Tibial artery (tissue), 4 donors: ENCODE data around the gene WEE1.
A peak's percentile ranks its signal among the peaks of the same experiment; 100 is the strongest.

ENCODE experiments used
- DNase-seq, 2 donors: peaks; one replicate each; pipeline ENCODE4 v3.0.0-alpha.2; 2019
- H3K27ac ChIP-seq, 2 donors: fragments of 200-600 bp; sonication (generic) in 1 of 2; 1 replicate in 1 of 2; 2 replicates in 1 of 2; pipeline ENCODE4 v1.5.1; 2018 to 2019; ENCODE audit warnings: mild to moderate bottlenecking in 1 of 2
- H3K27me3 ChIP-seq, 2 donors: fragments of 200-600 bp; sonication (generic) in 1 of 2; one replicate each; pipeline versions ENCODE4 v1.5.1 to v1.6.0; 2016 to 2019
- H3K36me3 ChIP-seq, 3 donors: fragments of 200-600 bp; sonication (generic) in 2 of 3; one replicate each; pipeline ENCODE4 v1.5.1; 2016 to 2019; ENCODE audit warnings: mild to moderate bottlenecking in 2 of 3
- H3K4me1 ChIP-seq, 4 donors: fragments of 200-600 bp; sonication (generic) in 2 of 4; 1 replicate in 3 of 4; 2 replicates in 1 of 4; pipeline ENCODE4 v1.5.1; 2016 to 2019
- H3K4me3 ChIP-seq, 2 donors: fragments of 200-600 bp; sonication (generic) in 1 of 2; 1 replicate in 1 of 2; 2 replicates in 1 of 2; pipeline ENCODE4 v1.5.1; 2018 to 2019; ENCODE audit warnings: mild to moderate bottlenecking in 2 of 2
- H3K9me3 ChIP-seq, 3 donors: fragments of 200-600 bp; sonication (generic) in 1 of 3; one replicate each; pipeline ENCODE4 v1.5.1; 2016 to 2019
- CTCF ChIP-seq, 2 experiments: fragments of 200-600 bp in 1 of 2; fragments of 450-650 bp in 1 of 2; IDR thresholded peaks; one replicate each; pipeline ENCODE4 v1.5.1; 2017 to 2019; ENCODE audit warnings: antibody characterized with exemption in 2 of 2, mild to moderate bottlenecking in 1 of 2, moderate library complexity in 1 of 2
- intact Hi-C: fragments of 100-400 bp; cut with DNase I; formaldehyde crosslinking; loops from one replicate; pipeline ENCODE4 v1.15.0; 2023; ENCODE audit warnings: low total_unique reads

The WEE1 gene

DNA sequence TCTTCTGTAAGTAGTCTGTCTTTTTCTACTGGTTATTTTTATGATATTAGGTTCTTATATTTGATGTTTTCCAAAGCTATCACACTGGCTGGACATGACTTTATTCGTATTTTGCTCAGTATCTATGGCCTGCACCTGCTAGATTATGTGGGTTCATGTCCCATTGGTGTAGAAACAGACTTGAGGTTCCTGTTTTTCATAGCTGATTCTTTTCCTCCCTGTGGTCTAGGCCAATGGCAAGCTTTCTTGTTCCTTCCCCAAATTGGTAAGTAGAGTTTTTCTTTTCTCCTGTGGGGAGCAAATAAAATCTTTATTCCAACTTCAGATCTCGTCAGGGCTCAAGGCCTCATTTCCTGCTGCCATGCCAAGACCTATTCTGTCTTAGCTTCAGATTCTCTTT is 60.2 kb downstream of the WEE1 start:
- DNase-seq, result no peak
- Histone ChIP-seq H3K27me3 (no peaks in the 10 kb centered on the region), H3K36me3 (no peaks in the 10 kb centered on the region), H3K4me1 (no peaks in the 10 kb centered on the region), H3K27ac (no peak overlapping the region), H3K4me3 (no peak overlapping the region), H3K9me3 (no peaks in the 10 kb centered on the region)
- intact Hi-C loops, result no loop called here
- no peak for TF ChIP-seq CTCF (IDR thresholded peaks at IDR 0.05)

- no peak for TF ChIP-seq CTCF (IDR thresholded peaks at IDR 0.05)
- Histone ChIP-seq H3K36me3 (no peaks in the 10 kb centered on the region), H3K4me1 (no peaks in the 10 kb centered on the region), H3K27me3 (no peaks in the 10 kb centered on the region), H3K9me3 (no peaks in the 10 kb centered on the region), H3K4me3 (no peak overlapping the region), H3K27ac (no peak overlapping the region)
- no peak for DNase-seq
- intact Hi-C loops, result no loop called here
Measured at GRCh38 chr11:9636691-9637090, 63.2 kb downstream of the WEE1 start.

DNA sequence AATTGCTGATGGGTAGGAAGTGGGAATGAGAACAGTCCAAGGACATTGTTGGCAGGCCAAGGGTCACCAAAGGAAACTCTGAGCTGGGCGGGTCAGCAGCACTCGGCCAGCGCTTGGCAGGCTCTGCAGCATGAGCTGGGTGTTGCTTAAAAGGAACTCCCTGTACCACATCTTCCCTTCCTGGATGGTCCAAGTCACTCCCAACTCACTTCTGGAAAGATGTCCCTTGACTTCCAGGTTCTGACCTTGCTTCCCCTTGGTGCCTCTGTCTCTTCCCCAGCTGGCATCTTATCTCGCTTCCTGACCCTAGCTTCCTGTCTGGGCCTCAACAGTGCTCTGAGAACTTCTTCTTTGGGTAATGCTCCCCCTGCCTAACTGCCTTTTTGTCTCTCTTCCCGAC is 65.6 kb downstream of the WEE1 start:
- no peak overlapping the region for H3K27ac ChIP-seq
- H3K27me3 ChIP-seq, result no peaks in the 10 kb centered on the region
- no peak overlapping the region for H3K4me3 ChIP-seq
- no peaks in the 10 kb centered on the region for H3K9me3 ChIP-seq
- intact Hi-C loops, result no loop called here
- no peaks in the 10 kb centered on the region for H3K36me3 ChIP-seq
- no peak for TF ChIP-seq CTCF (IDR thresholded peaks at IDR 0.05)
- no peaks in the 10 kb centered on the region for H3K4me1 ChIP-seq
- peak; percentile 66 to 77 for DNase-seq
